ENCODE results near the gene AQP12B.

The AQP12B gene

GRCh38 chr2:240637901-240638345 lies 44.8 kb downstream of the AQP12B start:
- H3K36me3 Mint-ChIP-seq (ENCODE audit: low read depth) = peaks cover 29% of the 10 kb centered on the region
- H3K27ac Mint-ChIP-seq = no peak overlapping the region
- peaks cover 9% of the 10 kb centered on the region for H3K27me3 Mint-ChIP-seq
- H3K4me3 Mint-ChIP-seq = no peak overlapping the region
- intact Hi-C loops (cut with micrococcal nuclease) = loop anchor here (5.0 kb wide), 1 partner anchor 36 kb away; no protein-coding TSS in a partner anchor
- H3K9me3 Mint-ChIP-seq = peaks cover 13% of the 10 kb centered on the region
- H3K4me1 Mint-ChIP-seq (ENCODE audit: low read depth) = peaks cover 34% of the 10 kb centered on the region

GRCh38 chr2:240637116-240637900 lies 45.4 kb downstream of the AQP12B start:
- H3K27ac Mint-ChIP-seq = no peak overlapping the region
- H3K36me3 Mint-ChIP-seq (ENCODE audit: low read depth) = peaks cover 35% of the 10 kb centered on the region
- peaks cover 8% of the 10 kb centered on the region for H3K27me3 Mint-ChIP-seq
- no peak overlapping the region for H3K4me3 Mint-ChIP-seq
- peaks cover 19% of the 10 kb centered on the region for H3K9me3 Mint-ChIP-seq
- intact Hi-C loops (cut with micrococcal nuclease) = loop anchor here (5.0 kb wide), 1 partner anchor 35 kb away; no protein-coding TSS in a partner anchor
- peaks cover 40% of the 10 kb centered on the region for H3K4me1 Mint-ChIP-seq (ENCODE audit: low read depth)

GRCh38 chr2:240636563-240637115 lies 46.0 kb downstream of the AQP12B start:
- no peak overlapping the region for H3K27ac Mint-ChIP-seq
- intact Hi-C loops (cut with micrococcal nuclease) = loop anchor here (5.0 kb wide), 1 partner anchor 34 kb away; no protein-coding TSS in a partner anchor

GRCh38 chr2:240635998-240636547 lies 46.6 kb downstream of the AQP12B start:
- H3K4me3 Mint-ChIP-seq = no peak overlapping the region
- intact Hi-C loops (cut with micrococcal nuclease) = loop anchor here (5.0 kb wide), 1 partner anchor 34 kb away; no protein-coding TSS in a partner anchor
- H3K36me3 Mint-ChIP-seq (ENCODE audit: low read depth) = peaks cover 47% of the 10 kb centered on the region
- H3K27ac Mint-ChIP-seq = no peak overlapping the region
- H3K9me3 Mint-ChIP-seq = peaks cover 27% of the 10 kb centered on the region
- peaks cover 8% of the 10 kb centered on the region for H3K27me3 Mint-ChIP-seq
- peaks cover 47% of the 10 kb centered on the region for H3K4me1 Mint-ChIP-seq (ENCODE audit: low read depth)

More at GRCh38 chr2:240636563-240637115, 46.0 kb downstream of the AQP12B start:
- H3K9me3 Mint-ChIP-seq = peaks cover 26% of the 10 kb centered on the region
- H3K36me3 Mint-ChIP-seq (ENCODE audit: low read depth) = peaks cover 42% of the 10 kb centered on the region
- H3K4me3 Mint-ChIP-seq = no peak overlapping the region
- peaks cover 8% of the 10 kb centered on the region for H3K27me3 Mint-ChIP-seq
- peaks cover 47% of the 10 kb centered on the region for H3K4me1 Mint-ChIP-seq (ENCODE audit: low read depth)

- Mint-ChIP-seq H3K27ac (peak overlapping the region; percentile 37), H3K27me3 (peaks cover 5% of the 10 kb centered on the region), H3K4me1 (ENCODE audit: low read depth) (peaks cover 44% of the 10 kb centered on the region), H3K36me3 (ENCODE audit: low read depth) (peaks cover 54% of the 10 kb centered on the region), H3K9me3 (peaks cover 27% of the 10 kb centered on the region), H3K4me3 (no peak overlapping the region)
- intact Hi-C loops (cut with micrococcal nuclease) = loop anchor here (5.0 kb wide), 1 partner anchor 33 kb away; no protein-coding TSS in a partner anchor
These were observed 47.3 kb downstream of the AQP12B start for GRCh38 chr2:240635121-240635997.

- Mint-ChIP-seq H3K27ac (no peak overlapping the region), H3K9me3 (peaks cover 27% of the 10 kb centered on the region), H3K4me3 (no peak overlapping the region), H3K27me3 (no peaks in the 10 kb centered on the region), H3K4me1 (ENCODE audit: low read depth) (peaks cover 72% of the 10 kb centered on the region), H3K36me3 (ENCODE audit: low read depth) (peaks cover 85% of the 10 kb centered on the region)
- intact Hi-C loops (cut with micrococcal nuclease) = no loop called here
These were observed 50.4 kb downstream of the AQP12B start for GRCh38 chr2:240632306-240632721.

- Mint-ChIP-seq H3K9me3 (peaks cover 27% of the 10 kb centered on the region), H3K27ac (no peak overlapping the region), H3K4me3 (no peak overlapping the region), H3K27me3 (no peaks in the 10 kb centered on the region), H3K4me1 (ENCODE audit: low read depth) (peaks cover 77% of the 10 kb centered on the region), H3K36me3 (ENCODE audit: low read depth) (peaks cover 89% of the 10 kb centered on the region)
- intact Hi-C loops (cut with micrococcal nuclease) = no loop called here
These were observed 51.0 kb downstream of the AQP12B start for GRCh38 chr2:240631548-240632305.

GRCh38 chr2:240630771-240631547 lies 51.7 kb downstream of the AQP12B start:
- intact Hi-C loops (cut with micrococcal nuclease) = no loop called here
- H3K36me3 Mint-ChIP-seq (ENCODE audit: low read depth) = peaks cover 96% of the 10 kb centered on the region

GRCh38 chr2:240629968-240630770 lies 52.5 kb downstream of the AQP12B start:
- intact Hi-C loops (cut with micrococcal nuclease) = loop anchor here (5.0 kb wide), 1 partner anchor 63 kb away; the partner anchor contains the start of gene RNPEPL1
- H3K36me3 Mint-ChIP-seq (ENCODE audit: low read depth) = peaks cover 97% of the 10 kb centered on the region
- no peak overlapping the region for H3K27ac Mint-ChIP-seq
- H3K4me1 Mint-ChIP-seq (ENCODE audit: low read depth) = peaks cover 81% of the 10 kb centered on the region
- H3K9me3 Mint-ChIP-seq = peaks cover 27% of the 10 kb centered on the region
- no peak overlapping the region for H3K4me3 Mint-ChIP-seq
- no peaks in the 10 kb centered on the region for H3K27me3 Mint-ChIP-seq

More at GRCh38 chr2:240630771-240631547, 51.7 kb downstream of the AQP12B start:
- no peak overlapping the region for H3K27ac Mint-ChIP-seq
- H3K4me1 Mint-ChIP-seq (ENCODE audit: low read depth) = peaks cover 84% of the 10 kb centered on the region
- H3K9me3 Mint-ChIP-seq = peaks cover 27% of the 10 kb centered on the region
- no peaks in the 10 kb centered on the region for H3K27me3 Mint-ChIP-seq
- H3K4me3 Mint-ChIP-seq = no peak overlapping the region

GRCh38 chr2:240629619-240629967 lies 53.1 kb downstream of the AQP12B start:
- H3K27me3 Mint-ChIP-seq = no peaks in the 10 kb centered on the region
- H3K27ac Mint-ChIP-seq = no peak overlapping the region
- H3K4me1 Mint-ChIP-seq (ENCODE audit: low read depth) = peaks cover 81% of the 10 kb centered on the region
- peaks cover 27% of the 10 kb centered on the region for H3K9me3 Mint-ChIP-seq
- no peak overlapping the region for H3K4me3 Mint-ChIP-seq
- intact Hi-C loops (cut with micrococcal nuclease) = loop anchor here (5.0 kb wide), 1 partner anchor 62 kb away; the partner anchor contains the start of gene RNPEPL1
- H3K36me3 Mint-ChIP-seq (ENCODE audit: low read depth) = peaks cover 92% of the 10 kb centered on the region

GRCh38 chr2:240628808-240629618 lies 53.7 kb downstream of the AQP12B start:
- peaks cover 86% of the 10 kb centered on the region for H3K36me3 Mint-ChIP-seq (ENCODE audit: low read depth)
- intact Hi-C loops (cut with micrococcal nuclease) = loop anchor here (5.0 kb wide), 1 partner anchor 62 kb away; the partner anchor contains the start of gene RNPEPL1
- H3K27me3 Mint-ChIP-seq = no peaks in the 10 kb centered on the region
- H3K4me1 Mint-ChIP-seq (ENCODE audit: low read depth) = peaks cover 81% of the 10 kb centered on the region
- H3K9me3 Mint-ChIP-seq = peaks cover 25% of the 10 kb centered on the region
- H3K4me3 Mint-ChIP-seq = no peak overlapping the region
- H3K27ac Mint-ChIP-seq = no peak overlapping the region

Data from dendritic cell treated with granulocyte-macrophage colony-stimulating factor and Interleukin-4, amounts not matched to agents 40 ng/mL and 50 ng/mL, for 4 days (primary cell).